Measurements from ENCODE around the gene NID2.

NID2 gene

GRCh38 chr14:52052288-52052943 lies 16.4 kb downstream of the NID2 start:
- no peak for DNase-seq (ENCODE audit: low spot score)

GRCh38 chr14:52051871-52052270 lies 17.0 kb downstream of the NID2 start:
- no peak for DNase-seq (ENCODE audit: low spot score)

GRCh38 chr14:52051251-52051650 lies 17.6 kb downstream of the NID2 start:
- DNase-seq (ENCODE audit: low spot score): no peak

GRCh38 chr14:52049721-52050588 lies 18.9 kb downstream of the NID2 start:
- no peak for DNase-seq (ENCODE audit: low spot score)

- DNase-seq (ENCODE audit: low spot score): no peak
Measured at GRCh38 chr14:52049271-52049670, 19.6 kb downstream of the NID2 start.

- peak; percentile 21 for DNase-seq (ENCODE audit: low spot score)
Measured at GRCh38 chr14:52048641-52049204, 20.1 kb downstream of the NID2 start.

- no peak for DNase-seq (ENCODE audit: low spot score)
Measured at GRCh38 chr14:52048116-52048515, 20.7 kb downstream of the NID2 start.

- no peak for DNase-seq (ENCODE audit: low spot score)
Measured at GRCh38 chr14:52046376-52046917, 22.4 kb downstream of the NID2 start.

GRCh38 chr14:52044791-52045522 lies 23.9 kb downstream of the NID2 start:
- DNase-seq (ENCODE audit: low spot score): no peak

- no peak for DNase-seq (ENCODE audit: low spot score)
Measured at GRCh38 chr14:52043690-52044089, 25.2 kb downstream of the NID2 start.

GRCh38 chr14:52042371-52043289 lies 26.2 kb downstream of the NID2 start:
- DNase-seq (ENCODE audit: low spot score): peak; percentile 56

- no peak for DNase-seq (ENCODE audit: low spot score)
Measured at GRCh38 chr14:52040598-52040997, 28.3 kb downstream of the NID2 start.

- no peak for DNase-seq (ENCODE audit: low spot score)
Measured at GRCh38 chr14:52039124-52039815, 29.6 kb downstream of the NID2 start.

- no peak for DNase-seq (ENCODE audit: low spot score)
Measured at GRCh38 chr14:52033101-52033642, 35.7 kb downstream of the NID2 start.

GRCh38 chr14:52032204-52032801 lies 36.6 kb downstream of the NID2 start:
- no peak for DNase-seq (ENCODE audit: low spot score)

- DNase-seq (ENCODE audit: low spot score): peak; percentile 67
Measured at GRCh38 chr14:52031781-52032180, 37.1 kb downstream of the NID2 start.

- DNase-seq (ENCODE audit: low spot score): no peak
Measured at GRCh38 chr14:52029881-52030280, 39.0 kb downstream of the NID2 start.

- no peak for DNase-seq (ENCODE audit: low spot score)
Measured at GRCh38 chr14:52026901-52027300, 42.0 kb downstream of the NID2 start.

- no peak for DNase-seq (ENCODE audit: low spot score)
Measured at GRCh38 chr14:52026017-52026660, 42.7 kb downstream of the NID2 start.

Measured in cerebellar cortex (tissue), 1 donor.